SJSA1 (cell line): ENCODE measurements around the gene ARF4. TPM values are rescaled to one million over a fixed set of nuclear protein-coding genes. Genes with fewer than 3 reads are reported as not detected.

Source experiments
- DNase-seq, 2 experiments: peaks; one replicate each; pipeline ENCODE4 v3.0.0-alpha.2; 2015 to 2020; ENCODE audit warnings: low spot score in 2 of 2, low read depth in 1 of 2
- H3K27ac ChIP-seq: fragments of 250-450 bp; sonication (Bioruptor Pico); 2 replicates; pipeline ENCODE4 v1.5.1; 2020; ENCODE audit warnings: mild to moderate bottlenecking, moderate library complexity
- H3K27me3 ChIP-seq: fragments of 250-450 bp; sonication (Bioruptor Pico); replicated peaks from 2 replicates; pipeline ENCODE4 v1.5.1; 2020; ENCODE audit warnings: mild to moderate bottlenecking, moderate library complexity
- H3K36me3 ChIP-seq: fragments of 250-450 bp; sonication (Bioruptor Pico); 2 replicates; pipeline ENCODE4 v1.5.1; 2020; ENCODE audit warnings: mild to moderate bottlenecking
- H3K4me1 ChIP-seq: fragments of 250-450 bp; sonication (Bioruptor Pico); replicated peaks from 2 replicates; pipeline ENCODE4 v1.6.1; 2021; ENCODE audit warnings: mild to moderate bottlenecking
- H3K4me3 ChIP-seq: fragments of 250-450 bp; sonication (Bioruptor Pico); 2 replicates; pipeline ENCODE4 v1.5.1; 2020; ENCODE audit warnings: mild to moderate bottlenecking
- H3K9me3 ChIP-seq: fragments of 250-450 bp; sonication (Bioruptor Pico); replicated peaks from 2 replicates; pipeline ENCODE4 v1.5.1; 2020; ENCODE audit warnings: mild to moderate bottlenecking
- total RNA-seq: library from RNA; depleted of rRNA; stranded (reverse); fragments of >200 nt; shearing (Covaris generic); gene quantifications from 2 replicates; pipeline ENCODE4 v1.2.3, GENCODE V29; 2014

ARF4 gene
- total RNA-seq, 1 experiment from 2014 or later = 283 TPM

- no peak for DNase-seq
- H3K4me3 ChIP-seq = no peak overlapping the region
- H3K9me3 ChIP-seq = no peaks in the 10 kb centered on the region
- no peaks in the 10 kb centered on the region for H3K27me3 ChIP-seq
- peaks cover 59% of the 10 kb centered on the region for H3K36me3 ChIP-seq
- peaks cover 17% of the 10 kb centered on the region for H3K4me1 ChIP-seq
- H3K27ac ChIP-seq = no peak overlapping the region
Measured at GRCh38 chr3:57559526-57559925, 37.6 kb downstream of the ARF4 start.

GRCh38 chr3:57557085-57557537 lies 40.0 kb downstream of the ARF4 start:
- peaks cover 17% of the 10 kb centered on the region for H3K4me1 ChIP-seq
- DNase-seq = peak in 1 of 2 experiments; percentile 33
- H3K36me3 ChIP-seq = peaks cover 50% of the 10 kb centered on the region
- no peaks in the 10 kb centered on the region for H3K27me3 ChIP-seq
- H3K4me3 ChIP-seq = peak overlapping the region; percentile 69
- H3K9me3 ChIP-seq = no peaks in the 10 kb centered on the region
- no peak overlapping the region for H3K27ac ChIP-seq

DNA sequence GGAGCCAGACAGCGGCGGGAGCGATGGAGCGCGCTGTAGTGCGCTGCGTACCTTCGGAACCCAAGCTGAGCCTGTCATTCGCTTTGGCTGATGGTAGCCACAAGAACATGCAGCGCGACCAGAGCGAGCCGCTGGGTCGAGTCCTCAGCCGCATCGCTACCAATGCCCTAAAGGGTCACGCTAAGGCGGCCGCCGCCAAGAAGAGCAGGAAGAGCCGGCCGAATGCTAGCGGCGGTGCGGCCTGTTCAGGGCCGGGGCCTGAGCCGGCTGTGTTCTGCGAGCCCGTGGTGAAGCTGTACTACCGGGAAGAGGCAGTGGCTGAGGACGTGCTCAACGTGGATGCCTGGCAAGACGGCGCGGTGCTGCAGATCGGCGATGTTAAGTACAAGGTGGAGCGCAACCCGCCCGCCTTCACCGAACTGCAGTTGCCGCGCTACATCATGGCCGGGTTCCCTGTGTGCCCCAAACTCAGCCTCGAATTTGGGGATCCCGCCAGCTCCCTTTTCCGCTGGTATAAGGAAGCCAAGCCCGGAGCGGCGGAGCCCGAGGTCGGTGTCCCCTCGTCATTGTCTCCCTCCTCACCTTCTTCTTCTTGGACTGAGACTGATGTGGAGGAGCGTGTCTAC lies 40.6 kb downstream of the ARF4 start:
- Histone ChIP-seq H3K36me3 (peaks cover 46% of the 10 kb centered on the region), H3K9me3 (no peaks in the 10 kb centered on the region), H3K4me1 (peaks cover 17% of the 10 kb centered on the region), H3K27ac (peak overlapping the region; percentile 91), H3K4me3 (peak overlapping the region; percentile 69), H3K27me3 (no peaks in the 10 kb centered on the region)
- peak in 1 of 2 experiments; percentile 42 for DNase-seq

- peaks cover 39% of the 10 kb centered on the region for H3K36me3 ChIP-seq
- no peaks in the 10 kb centered on the region for H3K9me3 ChIP-seq
- H3K4me3 ChIP-seq = peak within 1 kb of the TSS; percentile 69
- no peaks in the 10 kb centered on the region for H3K27me3 ChIP-seq
- peak within 1 kb of the TSS; percentile 91 for H3K27ac ChIP-seq
- H3K4me1 ChIP-seq = peaks cover 17% of the 10 kb centered on the region
- peak; percentile 85 to 95 for DNase-seq
Measured at GRCh38 chr3:57555738-57556458, 41.2 kb downstream of the ARF4 start, which contains the start of gene PDE12. Gene PDE12, plus strand, starts transcription at chr3:57556274. Its CDS starts 106 bp downstream, at chr3:57556380.

GRCh38 chr3:57555306-57555705 lies 41.8 kb downstream of the ARF4 start:
- H3K9me3 ChIP-seq = no peaks in the 10 kb centered on the region
- H3K36me3 ChIP-seq = peaks cover 34% of the 10 kb centered on the region
- H3K4me1 ChIP-seq = peaks cover 17% of the 10 kb centered on the region
- no peak for DNase-seq
- peak overlapping the region; percentile 69 for H3K4me3 ChIP-seq
- H3K27ac ChIP-seq = no peak overlapping the region
- no peaks in the 10 kb centered on the region for H3K27me3 ChIP-seq

GRCh38 chr3:57546616-57547015 lies 50.5 kb downstream of the ARF4 start:
- Histone ChIP-seq H3K9me3 (no peaks in the 10 kb centered on the region), H3K27me3 (0 out of 2 replicates have a peak, but pooled peaks cover 4% of the 10 kb centered on the region), H3K4me1 (no peaks in the 10 kb centered on the region), H3K4me3 (no peak overlapping the region), H3K36me3 (no peaks in the 10 kb centered on the region), H3K27ac (no peak overlapping the region)
- DNase-seq = no peak

- Histone ChIP-seq H3K36me3 (no peaks in the 10 kb centered on the region), H3K4me3 (no peak overlapping the region), H3K27ac (no peak overlapping the region), H3K27me3 (0 out of 2 replicates have a peak, but pooled peaks cover 4% of the 10 kb centered on the region), H3K9me3 (no peaks in the 10 kb centered on the region), H3K4me1 (no peaks in the 10 kb centered on the region)
- no peak for DNase-seq
Measured at GRCh38 chr3:57545636-57546268, 51.4 kb downstream of the ARF4 start.

DNA sequence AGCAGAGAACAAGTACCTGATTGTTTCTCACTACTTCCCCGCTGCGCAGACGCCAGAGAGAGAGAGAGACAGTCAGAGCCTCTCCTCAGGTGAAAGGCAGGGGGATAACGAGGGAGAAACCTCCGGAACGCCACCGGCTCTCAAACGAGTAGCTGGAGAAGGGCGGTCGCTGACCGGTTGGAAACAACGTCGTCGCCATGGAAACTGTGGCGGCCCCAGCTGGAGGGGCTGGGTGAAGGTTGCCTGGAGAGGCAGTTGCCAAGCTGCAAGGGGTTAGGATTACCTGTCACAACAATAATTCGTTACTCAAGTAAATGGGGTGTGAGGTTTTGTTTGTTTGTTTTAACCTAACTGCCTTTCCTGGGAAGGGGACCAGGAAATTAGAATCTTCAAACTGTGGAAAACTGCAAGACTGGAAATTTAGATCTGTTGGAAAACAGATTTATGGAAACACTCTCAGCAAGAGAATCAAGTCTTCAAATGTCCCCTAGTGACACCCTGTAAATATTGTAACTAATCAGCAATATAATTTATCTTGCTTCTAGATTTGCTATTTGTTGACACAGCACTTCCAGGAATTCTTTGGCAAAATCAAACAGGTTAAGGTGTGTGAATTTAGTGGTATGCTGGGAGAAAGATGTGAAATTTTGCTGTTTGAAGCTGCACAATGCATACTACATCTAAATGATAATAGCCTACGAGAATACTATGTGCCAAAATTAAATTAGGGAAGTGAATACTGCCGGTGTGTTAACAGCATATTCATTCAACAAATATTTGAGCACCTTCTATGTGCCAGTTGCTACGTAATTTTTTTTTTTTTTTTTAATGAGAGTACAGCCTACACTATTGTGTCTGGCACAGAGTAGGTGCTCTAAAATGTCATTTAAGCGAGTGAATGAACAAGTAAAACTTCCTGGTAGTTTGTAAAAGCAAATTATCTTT lies 52.7 kb downstream of the ARF4 start, which contains the start of gene DNAH12:
DNAH12 (minus strand) TSS at position 164 of the 945 bp plus-strand sequence. CDS start 1,474 bp downstream, outside the sequence.
- Histone ChIP-seq H3K4me1 (no peaks in the 10 kb centered on the region), H3K9me3 (no peaks in the 10 kb centered on the region), H3K36me3 (no peaks in the 10 kb centered on the region), H3K27ac (no peak within 1 kb of the TSS), H3K4me3 (no peak within 1 kb of the TSS), H3K27me3 (0 out of 2 replicates have a peak, but pooled peaks cover 4% of the 10 kb centered on the region)
- DNase-seq = peak in 1 of 2 experiments; percentile 45

DNA sequence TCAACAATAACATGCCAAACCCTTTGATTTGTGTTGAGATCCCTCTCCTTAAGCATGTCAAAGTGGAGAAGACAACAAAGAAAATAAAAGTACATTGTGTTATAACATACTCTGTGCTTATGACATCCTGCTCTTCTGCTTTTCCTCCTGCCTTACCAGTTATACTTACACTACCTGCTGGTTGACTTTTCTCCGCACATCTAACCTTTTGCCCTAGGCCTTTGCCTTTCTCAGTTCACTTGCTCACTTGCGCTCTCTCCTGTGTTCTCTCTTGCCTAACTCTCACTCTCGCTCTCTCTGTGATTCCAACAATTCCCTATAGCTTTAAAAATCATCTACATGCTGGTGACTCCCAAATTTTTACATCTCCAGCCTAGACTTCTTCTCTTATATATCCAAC lies 58.7 kb downstream of the ARF4 start:
- 0 out of 2 replicates have a peak, but pooled peaks cover 4% of the 10 kb centered on the region for H3K27me3 ChIP-seq
- H3K4me1 ChIP-seq = no peaks in the 10 kb centered on the region
- H3K9me3 ChIP-seq = no peaks in the 10 kb centered on the region
- H3K36me3 ChIP-seq = no peaks in the 10 kb centered on the region
- no peak for DNase-seq
- no peak overlapping the region for H3K4me3 ChIP-seq
- no peak overlapping the region for H3K27ac ChIP-seq

- no peak for DNase-seq
- no peaks in the 10 kb centered on the region for H3K27me3 ChIP-seq
- H3K27ac ChIP-seq = no peak overlapping the region
- no peak overlapping the region for H3K4me3 ChIP-seq
- H3K36me3 ChIP-seq = no peaks in the 10 kb centered on the region
- no peaks in the 10 kb centered on the region for H3K4me1 ChIP-seq
- no peaks in the 10 kb centered on the region for H3K9me3 ChIP-seq
Measured at GRCh38 chr3:57530071-57530608, 67.0 kb downstream of the ARF4 start.
